Endothelial cell of coronary artery (primary cell): Measurements from ENCODE around the gene MDC1. TPM values are rescaled to one million over a fixed set of nuclear protein-coding genes. Genes with fewer than 3 reads are reported as not detected.

Experiments
- total RNA-seq: library from RNA; depleted of rRNA; stranded (reverse); fragments of >200 nt; gene quantifications from 2 replicates; pipeline ENCODE4 v1.2.3, GENCODE V29; 2014

Gene MDC1
- total RNA-seq: 6.3 and 7.2 TPM in 2 replicates

DNA sequence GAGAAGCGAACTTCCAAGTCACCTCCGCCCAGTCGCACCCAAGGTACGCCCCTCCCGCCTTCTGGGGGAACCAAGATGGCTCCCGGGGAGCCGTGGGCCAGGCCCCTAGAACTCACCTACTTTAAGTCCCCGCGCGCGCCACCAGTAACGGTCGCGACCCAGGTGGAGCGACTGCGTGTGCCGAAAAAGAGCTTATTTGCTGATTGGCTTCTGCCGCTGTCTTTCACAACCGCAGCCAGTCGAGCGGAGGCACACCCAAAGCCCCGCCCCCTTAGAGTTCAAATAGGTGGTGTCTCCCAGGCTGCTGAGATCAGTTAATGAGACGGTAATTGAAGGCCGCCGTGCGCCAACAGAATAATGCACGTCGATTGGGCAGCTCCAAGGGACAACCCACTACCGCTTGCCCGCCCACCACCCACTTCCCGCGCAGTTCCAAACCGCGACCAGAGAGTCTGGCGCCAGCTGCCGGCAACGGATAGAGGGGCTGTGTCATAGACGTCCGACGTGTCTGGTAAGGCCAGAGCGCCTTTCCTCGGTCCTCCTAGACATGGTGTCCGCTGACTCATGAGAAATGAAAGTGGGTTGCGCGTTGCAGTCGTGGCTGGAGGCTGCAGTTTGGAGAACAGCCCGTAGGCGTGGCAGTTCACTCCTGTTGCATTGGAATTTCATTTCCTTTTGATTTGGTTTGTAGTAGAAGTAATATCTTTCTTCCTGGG, at the start of gene MDC1:
Gene MDC1 (minus strand): TSS at position 153 of the 716 bp plus-strand sequence. CDS start 2,106 bp downstream, outside the sequence.

GRCh38 chr6:30744054-30744805, 27.1 kb upstream of the MDC1 start, which contains the start of gene IER3:
Gene IER3, minus strand, starts transcription at chr6:30744547. Its CDS starts 29 bp downstream, at chr6:30744518.

GRCh38 chr6:30742316-30743098, 25.4 kb upstream of the MDC1 start, which contains the start of gene FLOT1:
Gene FLOT1, minus strand, starts transcription at chr6:30742687. Its CDS starts 498 bp downstream, at chr6:30742189.

DNA sequence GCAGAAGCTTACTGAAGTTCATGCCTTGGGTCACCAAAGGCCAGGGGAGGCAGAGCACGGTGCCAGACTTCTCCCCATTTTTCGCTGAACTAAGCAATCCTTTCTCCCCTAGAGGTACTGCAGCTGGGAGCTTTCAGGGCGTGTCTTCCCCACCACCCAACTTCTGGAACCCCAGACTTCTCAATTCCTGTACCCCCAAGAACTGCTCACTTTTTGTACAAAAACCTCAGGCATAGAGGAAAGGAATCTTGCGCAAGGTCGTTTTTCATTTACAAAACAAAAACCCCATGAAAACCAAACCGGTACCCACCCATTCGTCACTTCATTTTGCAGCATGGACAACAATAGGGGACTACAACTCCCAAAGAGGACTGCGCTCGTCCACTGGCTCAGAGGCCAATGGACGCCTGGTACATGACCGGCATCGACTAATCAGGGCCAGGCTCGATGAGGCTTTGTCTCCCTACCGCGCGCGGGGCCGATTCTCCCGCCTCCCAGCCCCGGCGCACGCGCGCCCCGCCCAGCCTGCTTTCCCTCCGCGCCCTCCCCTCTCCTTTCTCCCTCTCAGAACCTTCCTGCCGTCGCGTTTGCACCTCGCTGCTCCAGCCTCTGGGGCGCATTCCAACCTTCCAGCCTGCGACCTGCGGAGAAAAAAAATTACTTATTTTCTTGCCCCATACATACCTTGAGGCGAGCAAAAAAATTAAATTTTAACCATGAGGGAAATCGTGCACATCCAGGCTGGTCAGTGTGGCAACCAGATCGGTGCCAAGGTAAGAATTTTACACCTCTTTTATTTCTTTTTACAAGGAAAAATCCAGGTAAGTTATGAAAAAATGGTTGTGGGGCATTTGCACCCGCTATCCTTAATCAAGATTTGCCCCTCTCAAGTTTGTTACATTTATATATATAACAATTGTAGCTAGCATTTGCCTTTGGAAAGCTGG, 3.0 kb upstream of the MDC1 start, which contains the start of gene TUBB:
Gene TUBB (plus strand): TSS at position 562 of the 947 bp plus-strand sequence. CDS start 155 bp downstream, at position 717.

DNA sequence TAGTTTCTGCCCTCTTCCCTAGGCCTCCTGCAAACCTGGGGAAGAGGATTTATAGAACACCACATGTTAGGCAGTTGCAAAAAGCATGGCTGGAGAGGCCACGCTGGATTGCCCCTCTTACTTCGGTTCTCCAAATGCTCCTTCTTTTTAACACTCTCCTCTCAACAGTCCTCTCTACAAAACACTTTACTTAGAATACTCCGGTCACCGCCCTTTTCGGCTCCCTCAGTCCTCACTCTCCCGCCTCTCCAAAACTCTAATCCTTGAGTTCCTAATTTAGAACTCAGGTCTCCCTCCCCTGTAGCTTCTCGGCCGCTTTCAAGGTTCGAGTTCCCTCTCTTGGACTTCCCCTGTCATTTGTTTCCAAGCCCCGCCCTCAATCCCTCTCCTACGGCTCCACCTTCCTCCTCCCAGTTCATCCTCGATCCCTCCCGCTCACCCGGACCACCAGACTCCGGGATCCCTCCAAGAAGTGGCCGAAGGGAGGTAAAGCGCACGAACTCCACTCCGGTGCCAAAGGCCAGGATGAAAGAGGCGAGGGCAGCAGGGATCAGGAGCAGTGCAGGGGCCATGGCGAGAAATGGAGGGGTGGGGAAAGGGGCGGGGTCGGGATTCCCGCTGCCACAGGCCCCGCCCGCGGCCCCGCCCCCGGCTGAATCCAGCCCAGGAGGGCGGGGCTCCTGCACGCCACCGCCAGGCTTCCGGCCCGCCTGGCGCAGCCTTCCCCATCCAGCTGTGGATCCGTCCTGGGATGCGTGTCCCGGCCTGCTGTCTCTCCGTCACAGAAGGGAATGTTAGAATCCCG, 26.5 kb downstream of the MDC1 start, which contains the start of gene NRM:
Gene NRM (minus strand): TSS at position 582 of the 805 bp plus-strand sequence. CDS start 10 bp downstream, at position 572.

DNA sequence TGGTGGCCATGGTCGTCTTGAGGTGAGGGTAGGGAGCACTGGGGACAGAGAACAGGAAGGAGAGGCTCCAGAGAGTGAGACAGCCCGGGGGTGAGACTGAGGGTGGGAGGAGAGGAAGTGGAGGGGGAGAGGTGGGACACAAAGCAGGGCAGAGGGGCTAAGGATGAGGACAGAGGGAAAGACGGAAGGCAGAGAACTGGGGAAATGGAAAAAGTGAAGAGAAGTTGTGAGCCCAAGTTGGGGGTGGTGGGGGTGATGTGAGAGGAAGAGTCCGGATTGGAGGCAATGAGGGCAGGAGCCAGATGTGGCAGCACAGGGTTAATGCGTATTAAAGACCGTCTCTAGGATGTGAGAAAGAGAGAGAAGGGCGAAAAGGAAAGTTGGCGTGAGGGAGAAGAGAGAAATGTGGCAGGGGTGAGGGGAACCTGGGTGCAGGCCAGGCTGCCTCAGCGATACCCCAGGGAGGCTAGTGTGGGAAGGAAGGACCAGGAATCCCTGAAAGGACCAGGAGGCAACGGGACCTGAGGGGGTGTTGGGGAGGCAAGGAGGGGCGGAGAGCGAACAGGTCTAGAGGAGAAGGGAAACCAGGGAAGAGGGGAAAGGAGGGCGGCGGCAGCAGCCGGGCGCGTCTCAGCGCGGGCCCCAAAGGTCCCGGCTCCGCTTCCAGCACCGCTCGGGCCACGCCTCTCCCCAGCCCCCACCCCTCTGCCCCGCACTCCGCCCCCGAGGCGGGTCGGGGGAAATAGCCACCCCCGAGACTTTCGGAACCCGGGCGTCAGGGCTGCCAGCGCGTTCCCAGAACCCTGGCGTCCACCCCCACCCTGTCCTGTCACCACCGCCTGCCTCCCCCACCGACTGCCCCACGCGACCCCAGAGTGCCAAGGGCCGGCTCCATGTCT, 30.8 kb downstream of the MDC1 start, which contains the start of gene PPP1R18:
Gene PPP1R18 (minus strand): TSS at position 637 of the 899 bp plus-strand sequence. CDS start 627 bp downstream, at position 10.

GRCh38 chr6:30672445-30673253, 44.4 kb downstream of the MDC1 start, which contains the start of gene DHX16:
Gene DHX16, minus strand, starts transcription at chr6:30673006. Its CDS starts 165 bp downstream, at chr6:30672841.

Other genes starting within 250 kb of the MDC1 start
- gene HLA-E, start 227.8 kb downstream of the MDC1 start, total RNA-seq: 353 and 390 TPM in 2 replicates
- gene GNL1, start 160.8 kb downstream of the MDC1 start, total RNA-seq: 42.6 and 48.7 TPM in 2 replicates
- 3.6 and 3.8 TPM in 2 replicates for gene PRR3, start 160.0 kb downstream of the MDC1 start, total RNA-seq
- gene ABCF1, start 145.8 kb downstream of the MDC1 start, total RNA-seq: 48.6 and 48.8 TPM in 2 replicates
- 9.6 and 14.0 TPM in 2 replicates for gene PPP1R10, start 100.0 kb downstream of the MDC1 start, total RNA-seq
- 31.5 and 31.6 TPM in 2 replicates for gene MRPS18B, start 99.4 kb downstream of the MDC1 start, total RNA-seq
- 3.0 and 3.1 TPM in 2 replicates for gene ATAT1, start 90.4 kb downstream of the MDC1 start, total RNA-seq
- 1.6 and 2.8 TPM in 2 replicates for gene C6orf136, start 70.1 kb downstream of the MDC1 start, total RNA-seq
- gene DHX16, start 44.3 kb downstream of the MDC1 start, total RNA-seq: 36.8 and 41.7 TPM in 2 replicates
- 55.8 and 62.1 TPM in 2 replicates for gene PPP1R18, start 30.6 kb downstream of the MDC1 start, total RNA-seq
- 1.4 TPM in 2 replicates for gene NRM, start 26.3 kb downstream of the MDC1 start, total RNA-seq
- gene TUBB, start 3.1 kb upstream of the MDC1 start, total RNA-seq: 474 and 495 TPM in 2 replicates
- 48.8 and 110 TPM in 2 replicates for gene FLOT1, start 25.4 kb upstream of the MDC1 start, total RNA-seq
- gene IER3, start 27.3 kb upstream of the MDC1 start, total RNA-seq: 76.0 and 82.1 TPM in 2 replicates
- gene DDR1, start 167.2 kb upstream of the MDC1 start, total RNA-seq: 5.6 and 12.7 TPM in 2 replicates
- 12.6 and 17.6 TPM in 2 replicates for gene GTF2H4, start 190.9 kb upstream of the MDC1 start, total RNA-seq
- 15.1 and 17.4 TPM in 2 replicates for gene VARS2, start 197.0 kb upstream of the MDC1 start, total RNA-seq
- not detected in 2 replicates for gene SFTA2, start 214.9 kb upstream of the MDC1 start, total RNA-seq
- not detected in 2 replicates for gene MUCL3, start 223.7 kb upstream of the MDC1 start, total RNA-seq